Stimulated activated CD4-positive, alpha-beta T cell treated with anti-CD3 and anti-CD28 coated beads, Interleukin-15, amount 100 ng/mL, for 1 hour (primary cell): ENCODE results near the gene VKORC1L1.
"Not testable (repeated sequence)": the region's sequence is repeated elsewhere in the genome, so short reads cannot be mapped to it uniquely, and the experiment has no call there.

ENCODE experiments used
- DNase-seq, 2 donors: peaks; one replicate each; pipeline ENCODE4 v3.0.0-alpha.2; 2020; ENCODE audit warnings: low read depth in 1 of 2, low spot score in 1 of 2

Gene VKORC1L1

GRCh38 chr7:65872776-65873581 is at the start of gene VKORC1L1:
TSS of gene VKORC1L1 (plus strand) at chr7:65873074. CDS start at chr7:65873372, 298 bp downstream.
- DNase-seq: peak; percentile 94 to 95

GRCh38 chr7:65827366-65827765 is 45.5 kb upstream of the VKORC1L1 start:
- no peak for DNase-seq

GRCh38 chr7:65832281-65832680 is 40.6 kb upstream of the VKORC1L1 start:
- DNase-seq: no peak

- not testable (repeated sequence) for DNase-seq
These were observed 36.2 kb upstream of the VKORC1L1 start for GRCh38 chr7:65836684-65837083.

DNA sequence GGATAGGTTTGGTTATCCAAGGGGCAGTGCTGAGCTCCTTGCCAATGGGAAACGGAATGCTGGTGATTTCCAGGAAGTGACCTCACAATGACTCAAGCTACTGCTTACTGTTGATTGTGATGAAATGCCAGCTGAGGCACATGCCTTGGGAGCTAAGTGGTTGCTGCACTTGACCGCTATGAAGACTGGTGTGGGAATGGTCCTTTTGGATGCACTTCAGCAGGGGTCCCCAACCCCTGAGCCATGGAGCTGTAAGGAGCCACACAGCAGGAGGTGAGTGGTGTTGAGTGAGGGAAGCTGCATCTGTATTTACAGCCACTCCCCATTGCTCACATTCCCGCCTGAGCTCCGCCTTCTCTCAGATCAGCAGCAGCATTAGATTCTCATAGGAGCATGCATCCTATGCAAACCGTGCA is 35.3 kb upstream of the VKORC1L1 start:
- not testable (repeated sequence) for DNase-seq

DNA sequence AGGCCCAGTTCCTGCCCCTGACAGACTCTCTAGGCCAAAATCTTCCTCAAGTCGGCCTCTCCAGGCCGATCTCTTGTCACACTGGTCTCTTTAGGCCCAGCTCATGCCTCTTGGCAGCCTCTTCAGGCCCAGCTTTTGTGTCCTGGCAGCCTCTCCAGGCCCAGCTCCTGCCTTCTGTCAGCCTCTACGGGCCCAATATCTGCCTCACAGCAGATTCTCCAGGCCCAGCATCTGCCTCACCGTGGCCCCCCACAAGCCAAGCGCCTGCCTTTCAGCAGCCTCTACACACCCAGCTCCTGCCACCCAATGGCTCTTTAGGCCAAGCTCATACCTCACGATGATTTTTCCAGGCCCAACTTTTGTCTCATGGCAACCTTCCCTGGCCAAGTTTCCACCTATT is 33.0 kb upstream of the VKORC1L1 start:
- DNase-seq: no peak

GRCh38 chr7:65840446-65840845 is 32.4 kb upstream of the VKORC1L1 start:
- DNase-seq: no peak

- DNase-seq: not testable (repeated sequence)
These were observed 29.3 kb upstream of the VKORC1L1 start for GRCh38 chr7:65843616-65844015.

DNA sequence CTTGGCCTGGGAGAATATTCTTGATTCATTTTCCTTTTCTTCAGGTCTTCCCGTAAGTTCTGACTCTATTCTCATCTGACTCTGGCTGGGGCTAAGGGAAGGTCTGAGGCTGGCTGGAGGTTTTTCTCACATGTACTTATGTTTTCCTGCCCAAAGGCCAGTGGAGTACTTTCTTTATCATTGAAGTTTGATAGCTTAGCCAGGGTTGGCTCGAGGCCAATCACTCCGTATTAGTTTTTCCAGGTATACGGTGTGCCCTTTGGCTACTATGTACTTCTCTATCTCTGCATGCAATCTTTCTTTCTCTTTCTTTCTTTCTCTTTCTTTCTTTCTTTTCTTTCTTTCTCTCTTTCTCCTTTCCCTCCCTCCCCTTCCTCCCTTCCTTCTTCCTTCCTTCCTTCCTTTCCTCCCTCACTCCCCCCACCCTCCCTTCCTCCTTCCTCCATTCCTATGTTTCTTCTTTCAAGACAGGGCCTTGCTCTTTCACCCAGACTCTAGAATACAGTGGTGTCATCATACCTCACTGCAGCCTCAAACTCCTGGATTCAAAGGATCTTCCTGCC is 26.8 kb upstream of the VKORC1L1 start:
- no peak for DNase-seq

DNA sequence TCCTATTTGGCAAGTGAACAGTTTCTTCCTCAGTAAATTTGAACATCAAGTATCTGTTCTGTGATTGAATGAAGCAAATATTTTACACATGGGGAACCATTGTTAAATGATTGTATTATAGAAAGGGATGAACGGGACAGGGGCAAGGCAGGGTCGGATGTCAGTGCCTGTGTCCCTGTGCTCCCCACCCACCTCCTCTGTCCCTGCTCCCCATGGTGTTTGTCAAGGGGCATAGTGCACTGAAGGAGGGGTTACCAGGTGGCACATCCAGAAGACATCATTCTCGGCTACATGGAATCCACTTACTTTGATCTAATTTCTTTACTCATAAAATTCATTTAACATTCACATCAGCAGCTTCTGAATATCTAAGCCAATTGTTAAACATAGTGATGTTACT is 19.4 kb upstream of the VKORC1L1 start:
- DNase-seq: not testable (repeated sequence)

DNA sequence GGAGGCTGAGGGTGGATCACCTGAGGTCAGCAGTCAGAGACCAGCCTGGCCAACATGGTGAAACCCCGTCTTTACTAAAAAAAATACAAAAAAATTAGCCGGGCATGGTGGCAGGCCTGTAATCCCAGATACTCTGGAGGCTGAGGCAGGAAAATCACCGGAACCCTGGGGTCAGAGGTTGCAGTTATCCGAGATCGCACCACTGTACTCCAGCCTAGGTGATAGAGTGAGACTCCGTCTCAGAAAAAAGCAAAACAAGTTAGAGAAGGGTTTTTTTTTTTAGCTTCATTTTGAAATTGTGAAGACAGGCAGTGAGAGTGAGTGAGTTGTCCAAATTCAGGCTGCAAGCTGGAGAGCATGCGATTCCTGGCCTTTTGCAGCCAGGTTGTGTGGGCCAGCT is 19.0 kb upstream of the VKORC1L1 start:
- not testable (repeated sequence) for DNase-seq

GRCh38 chr7:65857321-65857894 is 15.5 kb upstream of the VKORC1L1 start:
- not testable (repeated sequence) for DNase-seq

- not testable (repeated sequence) for DNase-seq
These were observed 14.2 kb upstream of the VKORC1L1 start for GRCh38 chr7:65858660-65859059.

DNA sequence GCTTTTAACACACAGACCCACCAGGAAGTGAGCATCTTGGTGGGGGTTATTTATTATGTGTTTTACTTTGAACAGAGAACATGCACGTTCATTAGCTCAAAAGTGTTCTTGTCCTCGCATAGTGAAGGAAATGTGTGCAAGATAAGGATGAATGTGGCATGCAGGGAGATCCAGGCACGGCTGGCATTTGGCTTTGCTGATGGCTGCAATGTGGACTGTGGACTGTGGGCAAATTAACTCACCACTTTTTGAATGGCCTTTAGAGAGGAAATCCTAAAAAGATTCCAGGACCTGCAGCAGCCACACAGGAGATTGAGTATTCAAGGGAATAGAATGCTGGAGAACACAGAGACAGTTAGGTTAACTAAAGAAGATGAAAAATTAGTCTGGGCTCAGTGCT is 6.6 kb upstream of the VKORC1L1 start:
- DNase-seq: not testable (repeated sequence)

GRCh38 chr7:65867681-65868080 is 5.2 kb upstream of the VKORC1L1 start:
- DNase-seq: not testable (repeated sequence)

DNA sequence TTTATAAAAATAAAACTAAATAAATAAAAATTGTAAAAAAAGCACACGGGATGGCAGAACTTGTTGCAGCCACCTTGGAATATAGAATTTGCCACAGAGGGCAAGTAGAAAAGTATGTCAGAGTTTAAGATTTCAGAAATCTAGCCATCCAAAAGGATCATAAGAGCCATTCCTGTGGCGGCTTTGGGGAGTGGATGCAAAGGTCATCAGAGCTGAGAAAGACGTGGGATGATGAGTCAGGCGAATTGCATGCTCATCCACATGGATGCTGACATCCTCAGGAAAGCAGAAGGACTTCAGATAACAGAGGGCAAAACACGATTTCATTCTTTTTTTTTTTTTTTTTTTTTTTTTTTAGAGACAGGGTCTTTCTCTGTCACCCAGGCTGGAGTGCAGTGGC is 3.6 kb upstream of the VKORC1L1 start:
- not testable (repeated sequence) for DNase-seq

GRCh38 chr7:65871451-65871850 is 1.4 kb upstream of the VKORC1L1 start:
- not testable (repeated sequence) for DNase-seq

GRCh38 chr7:65873582-65874193 is 814 bp downstream of the VKORC1L1 start:
- DNase-seq: peak; percentile 3 to 12

DNA sequence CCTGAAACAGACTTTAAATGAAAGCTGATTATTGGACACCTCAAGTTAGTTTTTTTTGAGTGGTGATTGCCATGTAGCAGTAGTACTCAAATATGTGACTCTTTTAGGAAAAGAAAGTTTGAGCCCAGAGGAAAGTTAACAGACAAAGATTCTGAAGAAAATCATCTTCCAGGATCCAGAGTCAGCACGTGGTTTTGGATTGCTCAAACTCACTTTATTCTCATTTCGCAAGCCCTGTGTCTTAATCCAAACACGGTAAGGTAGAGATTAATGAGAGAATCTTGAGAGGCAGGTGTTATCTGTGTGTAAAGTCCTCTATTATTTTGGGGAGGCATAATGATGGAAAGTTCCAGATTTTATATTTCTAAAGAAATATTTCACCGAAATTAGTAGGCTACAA is 2.8 kb downstream of the VKORC1L1 start:
- not testable (repeated sequence) for DNase-seq

- not testable (repeated sequence) for DNase-seq
These were observed 6.6 kb downstream of the VKORC1L1 start for GRCh38 chr7:65879292-65880153.

DNA sequence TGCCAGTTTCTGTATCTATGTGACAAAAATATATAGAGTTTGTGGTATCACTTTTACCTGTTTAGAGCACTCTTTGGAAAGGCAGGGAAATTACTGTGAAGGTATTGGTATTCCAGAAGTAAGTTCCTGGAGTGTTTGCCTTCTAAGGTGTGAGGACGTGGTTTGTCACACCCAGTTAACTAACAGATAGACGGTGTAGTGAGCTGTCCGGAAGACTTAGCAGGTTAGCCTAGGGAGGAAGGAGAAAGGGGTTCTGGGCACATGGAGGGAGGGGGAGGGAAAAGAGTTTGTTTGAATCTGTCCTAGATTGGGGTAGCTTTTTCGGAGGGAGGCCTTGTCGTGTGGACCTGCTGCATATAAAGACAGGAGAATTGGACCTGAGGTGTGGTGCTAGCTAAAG is 7.4 kb downstream of the VKORC1L1 start:
- DNase-seq: not testable (repeated sequence)
